Astrocyte of the cerebellum (primary cell): Measurements from ENCODE around the gene ENTPD6.

Experiments used
- DNase-seq: peaks from one replicate; pipeline ENCODE4 v3.0.0-alpha.2; 2011; ENCODE audit warnings: low read depth
- H3K4me3 ChIP-seq: 2 replicates; pipeline ENCODE4 v1.5.1; 2011; ENCODE audit warnings: mild to moderate bottlenecking, low read depth, low read length, moderate library complexity
- CTCF ChIP-seq: IDR thresholded peaks from 2 replicates; pipeline ENCODE4 v1.5.1; 2012; ENCODE audit warnings: low read length, low read depth, moderate library complexity, mild to moderate bottlenecking; ENCODE audit errors: missing control alignments
- in situ Hi-C: cut with HindIII; loops from 2 replicates; pipeline ENCODE4 v1.10.0; 2017; ENCODE audit warnings: low sequenced_read_pairs

ENTPD6 gene

GRCh38 chr20:25195014-25195961, at the start of gene ENTPD6:
Gene ENTPD6 (plus strand): TSS chr20:25195712. CDS start chr20:25206537, 10,825 bp downstream.
- H3K4me3 ChIP-seq = peak within 1 kb of the TSS; percentile 94
- DNase-seq = peak; percentile 44
- in situ Hi-C loops = no loop called here
- TF ChIP-seq CTCF = peak; percentile 25

- H3K4me3 ChIP-seq = no peak overlapping the region
- in situ Hi-C loops = no loop called here
- DNase-seq = no peak
- no peak for TF ChIP-seq CTCF
These were observed 48.5 kb upstream of the ENTPD6 start for GRCh38 chr20:25146976-25147375.

GRCh38 chr20:25147716-25148115, 47.8 kb upstream of the ENTPD6 start:
- in situ Hi-C loops = no loop called here
- H3K4me3 ChIP-seq = no peak overlapping the region
- no peak for DNase-seq
- no peak for TF ChIP-seq CTCF

GRCh38 chr20:25148181-25148981, 47.1 kb upstream of the ENTPD6 start:
- in situ Hi-C loops = no loop called here
- DNase-seq = peak; percentile 22
- TF ChIP-seq CTCF = no peak
- peak overlapping the region; percentile 26 for H3K4me3 ChIP-seq

- no peak overlapping the region for H3K4me3 ChIP-seq
- in situ Hi-C loops = no loop called here
- no peak for DNase-seq
- no peak for TF ChIP-seq CTCF
These were observed 46.3 kb upstream of the ENTPD6 start for GRCh38 chr20:25148982-25149846.

- in situ Hi-C loops = loop anchor here (10.0 to 25.0 kb wide), 2 partner anchors 163 to 1115 kb away; partner anchors contain the start of gene APMAP
These were observed 45.5 kb upstream of the ENTPD6 start for GRCh38 chr20:25150016-25150415.

More at GRCh38 chr20:25150016-25150415, 45.5 kb upstream of the ENTPD6 start:
- DNase-seq = no peak
- no peak overlapping the region for H3K4me3 ChIP-seq
- no peak for TF ChIP-seq CTCF
